Measurements from ENCODE around the gene RTN4RL2.
A peak's percentile ranks its signal among the peaks of the same experiment; 100 is the strongest.

The RTN4RL2 gene

GRCh38 chr11:57490456-57491248 is 30.3 kb downstream of the RTN4RL2 start:
- no peak for TF ChIP-seq CTCF (IDR thresholded peaks at IDR 0.05; ENCODE audit: low read depth, low read length)
- no peak for DNase-seq (ENCODE audit: extremely low read depth, low read depth)

GRCh38 chr11:57491371-57492061 is 31.2 kb downstream of the RTN4RL2 start:
- no peak for DNase-seq (ENCODE audit: extremely low read depth, low read depth)
- peak; percentile 61 for TF ChIP-seq CTCF (IDR thresholded peaks at IDR 0.05; ENCODE audit: low read depth, low read length)

GRCh38 chr11:57493507-57494503 is 33.5 kb downstream of the RTN4RL2 start:
- TF ChIP-seq CTCF (IDR thresholded peaks at IDR 0.05; ENCODE audit: low read depth, low read length): no peak; the same call in none of the 2 replicates
- DNase-seq (ENCODE audit: extremely low read depth, low read depth): no peak

- no peak for TF ChIP-seq CTCF (IDR thresholded peaks at IDR 0.05; ENCODE audit: low read depth, low read length)
- DNase-seq (ENCODE audit: extremely low read depth, low read depth): no peak
These were observed 35.9 kb downstream of the RTN4RL2 start for GRCh38 chr11:57496109-57496820.

- TF ChIP-seq CTCF (IDR thresholded peaks at IDR 0.05; ENCODE audit: low read depth, low read length): no peak
- no peak for DNase-seq (ENCODE audit: extremely low read depth, low read depth)
These were observed 37.2 kb downstream of the RTN4RL2 start for GRCh38 chr11:57497303-57498247.

- TF ChIP-seq CTCF (IDR thresholded peaks at IDR 0.05; ENCODE audit: low read depth, low read length): no peak
- no peak for DNase-seq (ENCODE audit: extremely low read depth, low read depth)
These were observed 38.2 kb downstream of the RTN4RL2 start for GRCh38 chr11:57498540-57498939.
